HEK293 (cell line): ENCODE measurements around the gene RNF135.

Experiments used
- CTCF ChIA-PET: fragments of 350-600 bp; formaldehyde crosslinking; extraction: SDS; loops from one replicate; lab custom pipeline; 2021; ENCODE audit warnings: antibody characterized with exemption; lab: Yijun Ruan, JAX
- POLR2A ChIA-PET: fragments of 300-600 bp; formaldehyde crosslinking; extraction: SDS; loops from one replicate; lab custom pipeline; 2020; ENCODE audit warnings: antibody characterized with exemption, inconsistent platforms; lab: Yijun Ruan, JAX
- H3K27ac ChIP-seq: fragments of 200-500 bp; sonication (Bioruptor generic); 2 replicates; pipeline ENCODE4 v1.5.1; 2014; ENCODE audit warnings: low read depth, low read length, control low read depth, inconsistent platforms; ENCODE audit errors: extremely low read depth
- H3K36me3 ChIP-seq, 2 experiments: fragments of 200-500 bp in 1 of 2; sonication (Bioruptor generic) in 1 of 2; 1 replicate in 1 of 2; 2 replicates in 1 of 2; pipeline ENCODE4 v1.5.1; 2014 to 2017; ENCODE audit warnings: inconsistent platforms in 2 of 2, low read length in 2 of 2; ENCODE audit not compliant: control insufficient read depth in 2 of 2, insufficient read depth in 1 of 2
- H3K4me1 ChIP-seq: fragments of 200-500 bp; sonication (Bioruptor generic); 2 replicates; pipeline ENCODE4 v1.5.1; 2014; ENCODE audit warnings: mild to moderate bottlenecking, low read length, inconsistent platforms; ENCODE audit not compliant: control insufficient read depth, insufficient read depth
- H3K4me3 ChIP-seq: 2 replicates; pipeline ENCODE4 v1.5.1; 2011; ENCODE audit warnings: low read depth, mild to moderate bottlenecking, control low read depth, low read length, moderate library complexity
- H3K9me3 ChIP-seq: fragments of 200-500 bp; sonication (Bioruptor generic); 2 replicates; pipeline ENCODE4 v1.5.1; 2014; ENCODE audit warnings: low read depth, low read length, inconsistent platforms; ENCODE audit not compliant: control insufficient read depth, insufficient read depth
- ELK4 ChIP-seq: IDR thresholded peaks from 2 replicates; pipeline ENCODE4 v1.6.1; 2011; ENCODE audit warnings: mild to moderate bottlenecking, low read depth, low read length, borderline replicate concordance
- GLIS1 ChIP-seq: fragments of 450-650 bp; formaldehyde crosslinking; IDR thresholded peaks from 2 replicates; pipeline ENCODE4 v1.5.1; 2016; ENCODE audit warnings: missing biosample characterization, missing genetic modification characterization
- GLIS2 ChIP-seq: fragments of 450-650 bp; formaldehyde crosslinking; IDR thresholded peaks from 2 replicates; pipeline ENCODE4 v1.5.1; 2016; ENCODE audit warnings: missing biosample characterization, missing genetic modification characterization
- HOXD13 ChIP-seq: sonication (generic); formaldehyde crosslinking; IDR thresholded peaks from 2 replicates; pipeline ENCODE4 v1.8.0; 2022; ENCODE audit warnings: missing genetic modification reagents, borderline replicate concordance
- KLF8 ChIP-seq: fragments of 450-650 bp; formaldehyde crosslinking; IDR thresholded peaks from 2 replicates; pipeline ENCODE4 v1.5.1; 2016; ENCODE audit warnings: missing biosample characterization, missing genetic modification characterization
- MYNN ChIP-seq: fragments of 450-650 bp; formaldehyde crosslinking; IDR thresholded peaks from 2 replicates; pipeline ENCODE4 v1.5.1; 2016; ENCODE audit warnings: missing biosample characterization, missing genetic modification characterization, borderline replicate concordance
- PATZ1 ChIP-seq: fragments of 450-650 bp; formaldehyde crosslinking; IDR thresholded peaks from 2 replicates; pipeline ENCODE4 v1.5.1; 2016; ENCODE audit warnings: missing biosample characterization, missing genetic modification characterization
- SCRT2 ChIP-seq: fragments of 450-650 bp; formaldehyde crosslinking; IDR thresholded peaks from 2 replicates; pipeline ENCODE4 v1.5.1; 2016; ENCODE audit warnings: missing biosample characterization, missing genetic modification characterization
- SP2 ChIP-seq: fragments of 450-650 bp; formaldehyde crosslinking; IDR thresholded peaks from 2 replicates; pipeline ENCODE4 v1.5.1; 2016; ENCODE audit warnings: missing biosample characterization, missing genetic modification characterization
- YY1 ChIP-seq: fragments of 450-650 bp; formaldehyde crosslinking; IDR thresholded peaks from 2 replicates; pipeline ENCODE4 v1.5.1; 2018; ENCODE audit warnings: missing biosample characterization, missing genetic modification characterization
- ZFHX2 ChIP-seq: fragments of 450-650 bp; formaldehyde crosslinking; conservative IDR thresholded peaks from 2 replicates; pipeline ENCODE4 v1.5.1; 2016; ENCODE audit warnings: missing biosample characterization, missing genetic modification characterization
- ZNF132 ChIP-seq: fragments of 450-650 bp; formaldehyde crosslinking; IDR thresholded peaks from 2 replicates; pipeline ENCODE4 v1.5.1; 2017; ENCODE audit warnings: missing biosample characterization, missing genetic modification characterization, borderline replicate concordance
- ZNF16 ChIP-seq: fragments of 450-650 bp; formaldehyde crosslinking; IDR thresholded peaks from 2 replicates; pipeline ENCODE4 v1.5.1; 2016; ENCODE audit warnings: low read depth, missing biosample characterization, missing genetic modification characterization
- ZNF169 ChIP-seq: fragments of 450-650 bp; formaldehyde crosslinking; IDR thresholded peaks from 2 replicates; pipeline ENCODE4 v1.5.1; 2016; ENCODE audit warnings: missing biosample characterization, missing genetic modification characterization
- ZNF18 ChIP-seq: fragments of 450-650 bp; formaldehyde crosslinking; IDR thresholded peaks from 2 replicates; pipeline ENCODE4 v1.5.1; 2016; ENCODE audit warnings: missing biosample characterization, missing genetic modification characterization
- ZNF202 ChIP-seq: fragments of 450-650 bp; formaldehyde crosslinking; IDR thresholded peaks from 2 replicates; pipeline ENCODE4 v1.5.1; 2016; ENCODE audit warnings: missing biosample characterization, missing genetic modification characterization, borderline replicate concordance
- ZNF366 ChIP-seq: fragments of 450-650 bp; formaldehyde crosslinking; conservative IDR thresholded peaks from 2 replicates; pipeline ENCODE4 v1.5.1; 2016; ENCODE audit warnings: missing biosample characterization, missing genetic modification characterization
- ZNF530 ChIP-seq: fragments of 450-650 bp; formaldehyde crosslinking; IDR thresholded peaks from 2 replicates; pipeline ENCODE4 v1.5.1; 2016; ENCODE audit warnings: low read depth, missing biosample characterization, missing genetic modification characterization
- ZNF549 ChIP-seq: fragments of 450-650 bp; IDR thresholded peaks from 2 replicates; pipeline ENCODE4 v1.5.1; 2018; ENCODE audit warnings: missing biosample characterization, missing genetic modification characterization, mild to moderate bottlenecking, inconsistent platforms, moderate library complexity
- ZNF600 ChIP-seq: fragments of 450-650 bp; formaldehyde crosslinking; IDR thresholded peaks from 2 replicates; pipeline ENCODE4 v1.5.1; 2016; ENCODE audit warnings: missing biosample characterization, missing genetic modification characterization
- ZNF624 ChIP-seq: fragments of 450-650 bp; formaldehyde crosslinking; IDR thresholded peaks from 2 replicates; pipeline ENCODE4 v1.5.1; 2017; ENCODE audit warnings: missing biosample characterization, missing genetic modification characterization
- ZNF660 ChIP-seq: fragments of 450-650 bp; IDR thresholded peaks from 2 replicates; pipeline ENCODE4 v1.5.1; 2018; ENCODE audit warnings: missing biosample characterization, mild to moderate bottlenecking, missing genetic modification characterization
- ZNF843 ChIP-seq: fragments of 450-650 bp; formaldehyde crosslinking; IDR thresholded peaks from 2 replicates; pipeline ENCODE4 v1.5.1; 2016; ENCODE audit warnings: missing biosample characterization, missing genetic modification characterization
- TF ChIP-seq, protein P1 (sequence below): fragments of 450-650 bp; formaldehyde crosslinking; IDR thresholded peaks from 2 replicates; pipeline ENCODE4 v1.5.1; 2016; ENCODE audit warnings: missing biosample characterization, missing genetic modification characterization
- TF ChIP-seq, protein P2 (sequence below): fragments of 450-650 bp; formaldehyde crosslinking; IDR thresholded peaks from 2 replicates; pipeline ENCODE4 v1.5.1; 2016; ENCODE audit warnings: missing biosample characterization, missing genetic modification characterization
- TF ChIP-seq, protein P3 (sequence below): fragments of 450-650 bp; formaldehyde crosslinking; IDR thresholded peaks from 2 replicates; pipeline ENCODE4 v1.5.1; 2016; ENCODE audit warnings: missing biosample characterization, missing genetic modification characterization

Gene RNF135

DNA sequence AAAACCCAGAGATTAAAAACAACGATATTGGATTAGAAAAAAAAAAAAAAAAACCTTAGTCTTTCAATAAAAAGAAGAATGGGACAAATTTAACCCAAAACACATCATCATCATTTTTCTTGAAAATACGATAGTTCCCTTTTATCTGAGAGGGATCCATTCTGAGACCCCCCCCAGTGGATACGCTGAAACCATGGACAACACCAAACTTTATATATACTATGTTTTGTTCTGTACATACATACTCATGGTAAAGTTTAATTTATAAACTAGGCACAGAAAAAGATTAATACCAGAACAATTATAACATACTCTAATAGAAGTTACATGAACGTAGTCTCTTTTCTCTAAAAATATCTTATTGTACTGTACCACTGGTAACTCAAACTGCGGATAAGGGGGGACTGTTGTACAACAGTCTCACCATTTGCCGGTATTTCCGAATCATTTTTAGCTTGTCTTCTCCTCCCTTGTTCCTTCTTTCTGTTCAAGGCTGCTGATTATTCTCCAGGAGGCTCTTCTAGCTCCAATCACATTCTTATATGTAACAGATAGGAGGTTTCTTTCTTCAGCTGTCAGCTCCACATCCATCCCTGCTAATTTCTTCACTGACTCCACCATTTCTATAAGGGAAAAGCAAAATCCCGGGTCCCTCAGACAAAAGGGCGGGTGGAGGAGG lies 37.0 kb downstream of the RNF135 start (continued):
- TF ChIP-seq ZNF16 (tag by site-specific recombination) (no peak), SP2 (tag by site-specific recombination) (no peak), GLIS1 (tag by site-specific recombination) (0 out of 2 replicates have a peak, but pooled peaks have one; percentile 7)

DNA sequence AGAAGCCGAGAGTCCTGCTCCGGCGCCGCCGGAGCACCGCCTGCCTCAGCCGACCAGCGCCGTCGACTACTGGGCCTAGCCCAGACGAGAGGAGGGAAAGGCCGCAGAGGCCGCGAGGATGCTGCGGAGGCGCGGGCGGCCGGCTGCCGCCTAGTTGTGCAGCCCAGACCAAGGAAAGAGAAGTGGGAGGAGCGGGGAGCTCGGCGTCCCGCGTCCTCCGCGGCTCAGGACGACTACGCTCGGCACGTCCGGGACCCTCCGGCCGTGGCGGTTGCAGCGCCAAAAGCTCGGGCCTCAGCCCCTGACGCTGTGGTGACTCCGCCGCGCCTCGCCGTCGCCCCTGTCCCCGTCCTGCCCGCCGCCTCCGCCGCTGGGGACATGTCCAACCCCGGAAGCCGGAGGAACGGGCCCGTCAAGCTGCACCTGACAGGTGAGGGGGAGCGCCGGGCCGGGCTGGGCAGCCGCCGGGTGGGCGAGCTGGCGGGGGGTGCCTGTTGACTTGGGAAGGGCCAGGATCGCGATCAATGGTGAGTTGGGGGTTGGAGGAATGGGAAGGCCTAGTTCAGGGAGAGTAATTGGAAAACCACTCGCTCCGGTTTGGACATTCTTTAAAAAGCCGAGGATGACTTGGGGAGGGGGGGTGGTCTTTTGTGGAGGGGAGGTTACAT lies 37.7 kb downstream of the RNF135 start:
- H3K27ac ChIP-seq = peak overlapping the region; percentile 97
- POLR2A ChIA-PET = interaction anchor here (0.6 to 2.7 kb wide), 15 partner anchors 38 to 261 kb away, joined by 3 to 13 read pairs (median 4); partner anchors contain the start of genes ADAP2, CRLF3, NF1 and RNF135
- no peak for TF ChIP-seq ZNF132 (tag by site-specific recombination)
- TF ChIP-seq, protein P1, sequence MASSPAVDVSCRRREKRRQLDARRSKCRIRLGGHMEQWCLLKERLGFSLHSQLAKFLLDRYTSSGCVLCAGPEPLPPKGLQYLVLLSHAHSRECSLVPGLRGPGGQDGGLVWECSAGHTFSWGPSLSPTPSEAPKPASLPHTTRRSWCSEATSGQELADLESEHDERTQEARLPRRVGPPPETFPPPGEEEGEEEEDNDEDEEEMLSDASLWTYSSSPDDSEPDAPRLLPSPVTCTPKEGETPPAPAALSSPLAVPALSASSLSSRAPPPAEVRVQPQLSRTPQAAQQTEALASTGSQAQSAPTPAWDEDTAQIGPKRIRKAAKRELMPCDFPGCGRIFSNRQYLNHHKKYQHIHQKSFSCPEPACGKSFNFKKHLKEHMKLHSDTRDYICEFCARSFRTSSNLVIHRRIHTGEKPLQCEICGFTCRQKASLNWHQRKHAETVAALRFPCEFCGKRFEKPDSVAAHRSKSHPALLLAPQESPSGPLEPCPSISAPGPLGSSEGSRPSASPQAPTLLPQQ (tag by site-specific recombination) = 0 out of 2 replicates have a peak, but pooled peaks have one; percentile 30
- peak; percentile 72; the same call in 1 of the 2 replicates for TF ChIP-seq PATZ1 (tag by site-specific recombination)
- TF ChIP-seq SP2 (tag by site-specific recombination) = peak; percentile 71
- no peak for TF ChIP-seq ZNF624
- TF ChIP-seq ELK4 = no peak
- TF ChIP-seq ZNF600 = peak; percentile 94
- TF ChIP-seq ZNF549 (tag by site-specific recombination) = no peak
- TF ChIP-seq ZNF202 (tag by site-specific recombination) = no peak
- TF ChIP-seq SCRT2 (tag by site-specific recombination) = peak; percentile 94
- peak; percentile 92 for TF ChIP-seq ZNF660 (tag by site-specific recombination)
- TF ChIP-seq, protein P2, sequence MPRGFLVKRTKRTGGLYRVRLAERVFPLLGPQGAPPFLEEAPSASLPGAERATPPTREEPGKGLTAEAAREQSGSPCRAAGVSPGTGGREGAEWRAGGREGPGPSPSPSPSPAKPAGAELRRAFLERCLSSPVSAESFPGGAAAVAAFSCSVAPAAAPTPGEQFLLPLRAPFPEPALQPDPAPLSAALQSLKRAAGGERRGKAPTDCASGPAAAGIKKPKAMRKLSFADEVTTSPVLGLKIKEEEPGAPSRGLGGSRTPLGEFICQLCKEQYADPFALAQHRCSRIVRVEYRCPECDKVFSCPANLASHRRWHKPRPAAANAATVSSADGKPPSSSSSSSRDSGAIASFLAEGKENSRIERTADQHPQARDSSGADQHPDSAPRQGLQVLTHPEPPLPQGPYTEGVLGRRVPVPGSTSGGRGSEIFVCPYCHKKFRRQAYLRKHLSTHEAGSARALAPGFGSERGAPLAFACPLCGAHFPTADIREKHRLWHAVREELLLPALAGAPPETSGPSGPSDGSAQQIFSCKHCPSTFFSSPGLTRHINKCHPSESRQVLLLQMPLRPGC (tag by site-specific recombination) = peak; percentile 74
- TF ChIP-seq, protein P3, sequence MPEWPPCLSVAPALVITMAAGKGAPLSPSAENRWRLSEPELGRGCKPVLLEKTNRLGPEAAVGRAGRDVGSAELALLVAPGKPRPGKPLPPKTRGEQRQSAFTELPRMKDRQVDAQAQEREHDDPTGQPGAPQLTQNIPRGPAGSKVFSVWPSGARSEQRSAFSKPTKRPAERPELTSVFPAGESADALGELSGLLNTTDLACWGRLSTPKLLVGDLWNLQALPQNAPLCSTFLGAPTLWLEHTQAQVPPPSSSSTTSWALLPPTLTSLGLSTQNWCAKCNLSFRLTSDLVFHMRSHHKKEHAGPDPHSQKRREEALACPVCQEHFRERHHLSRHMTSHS (tag by site-specific recombination) = no peak
- no peak; the same call in none of the 2 replicates for TF ChIP-seq ZNF366 (tag by site-specific recombination)
- peak; percentile 19; the same call in 1 of the 2 replicates for TF ChIP-seq MYNN
- TF ChIP-seq ZNF843 (tag by site-specific recombination) = 0 out of 2 replicates have a peak, but pooled peaks have one; percentile 32
- TF ChIP-seq ZFHX2 = peak; percentile 77
- TF ChIP-seq ZNF18 = no peak
- peak; percentile 90 for TF ChIP-seq GLIS2
- TF ChIP-seq YY1 = peak; percentile 54; the same call in 1 of the 2 replicates
- no peak for TF ChIP-seq ZNF530
- TF ChIP-seq KLF8 = peak; percentile 51
- no peak for TF ChIP-seq ZNF169 (tag by site-specific recombination)
- TF ChIP-seq HOXD13 (CRISPR knock-in tag) = no peak

More for the DNA sequence above, 37.7 kb downstream of the RNF135 start:
- Histone ChIP-seq H3K4me3 (peak overlapping the region; percentile 70), H3K9me3 (no peaks in the 10 kb centered on the region), H3K36me3 (no peaks in the 10 kb centered on the region; a peak in 1 of 3 replicates), H3K4me1 (peaks cover 3% of the 10 kb centered on the region; the same call in 1 of the 2 replicates)
- CTCF ChIA-PET = interaction anchor here (0.7 to 1.3 kb wide), 4 partner anchors 9 to 223 kb away, joined by 3 to 5 read pairs (median 3); no protein-coding TSS in a partner anchor
